GM18951 (cell line): ENCODE data around the gene PPP6R1.

Experiments
- POLR2A ChIP-seq: IDR thresholded peaks from 4 replicates; pipeline ENCODE4 v1.6.1; 2011; ENCODE audit warnings: mild to moderate bottlenecking; ENCODE audit not compliant: insufficient read length, insufficient read depth; ENCODE audit errors: extremely low read depth
- in situ Hi-C: fragments of 300-500 bp; cut with MboI; formaldehyde crosslinking; loops from one replicate; pipeline ENCODE4 v1.12.0; 2022; ENCODE audit warnings: low sequenced_read_pairs, mixed read lengths, inconsistent platforms; ENCODE audit not compliant: unreplicated experiment

Gene PPP6R1

GRCh38 chr19:55250262-55251036 lies 8.4 kb downstream of the PPP6R1 start:
- in situ Hi-C loops, result no loop called here
- no peak for TF ChIP-seq POLR2A

DNA sequence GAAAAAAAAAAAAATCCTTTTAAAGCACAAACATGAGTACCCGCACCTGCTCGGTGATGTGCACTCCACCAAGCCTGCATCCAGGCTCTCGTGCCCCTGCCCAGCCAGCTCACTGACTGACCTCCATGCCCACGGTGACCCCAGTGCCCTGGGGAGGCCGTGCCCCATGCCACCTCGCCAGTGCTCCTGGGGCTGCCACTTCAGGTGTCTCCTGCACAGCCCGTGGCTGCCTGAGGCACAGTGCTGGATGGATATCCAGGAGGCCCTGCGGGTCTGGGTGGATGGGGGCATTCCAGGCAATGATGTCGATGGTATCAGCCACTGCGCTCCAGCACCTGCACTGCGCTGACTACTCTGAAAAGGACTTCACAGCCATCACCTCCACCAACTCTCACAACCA lies 9.0 kb downstream of the PPP6R1 start:
- no peak for TF ChIP-seq POLR2A
- in situ Hi-C loops, result no loop called here

- no peak for TF ChIP-seq POLR2A
- in situ Hi-C loops, result no loop called here
Observed at GRCh38 chr19:55248704-55249103, 10.1 kb downstream of the PPP6R1 start.

DNA sequence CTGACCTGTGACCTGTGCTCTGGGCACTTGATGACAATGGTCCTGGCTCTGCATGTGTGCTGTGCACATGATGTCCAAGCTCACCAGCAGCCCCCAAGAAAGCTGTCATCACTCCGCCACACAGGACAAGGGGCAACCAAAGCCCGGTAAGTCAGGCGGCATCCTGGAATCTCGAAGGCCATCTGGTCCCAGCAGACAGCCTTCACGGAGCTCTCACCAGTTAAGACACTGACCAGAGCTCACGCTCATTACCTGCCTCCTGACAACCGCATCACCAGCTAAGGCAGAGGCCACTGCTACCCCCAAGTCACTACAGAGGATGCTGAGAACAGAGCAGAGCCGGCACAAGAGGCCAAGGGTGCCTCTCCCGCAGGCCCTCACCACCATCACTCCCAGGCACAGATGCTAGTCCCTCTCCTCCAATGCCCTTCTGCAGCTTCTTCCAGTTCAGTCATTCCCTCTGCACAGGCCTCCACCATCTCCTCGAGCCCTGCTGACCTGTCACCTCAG lies 10.6 kb downstream of the PPP6R1 start:
- in situ Hi-C loops, result no loop called here
- TF ChIP-seq POLR2A, result no peak

GRCh38 chr19:55247621-55248099 lies 11.2 kb downstream of the PPP6R1 start:
- in situ Hi-C loops, result no loop called here
- TF ChIP-seq POLR2A, result no peak

DNA sequence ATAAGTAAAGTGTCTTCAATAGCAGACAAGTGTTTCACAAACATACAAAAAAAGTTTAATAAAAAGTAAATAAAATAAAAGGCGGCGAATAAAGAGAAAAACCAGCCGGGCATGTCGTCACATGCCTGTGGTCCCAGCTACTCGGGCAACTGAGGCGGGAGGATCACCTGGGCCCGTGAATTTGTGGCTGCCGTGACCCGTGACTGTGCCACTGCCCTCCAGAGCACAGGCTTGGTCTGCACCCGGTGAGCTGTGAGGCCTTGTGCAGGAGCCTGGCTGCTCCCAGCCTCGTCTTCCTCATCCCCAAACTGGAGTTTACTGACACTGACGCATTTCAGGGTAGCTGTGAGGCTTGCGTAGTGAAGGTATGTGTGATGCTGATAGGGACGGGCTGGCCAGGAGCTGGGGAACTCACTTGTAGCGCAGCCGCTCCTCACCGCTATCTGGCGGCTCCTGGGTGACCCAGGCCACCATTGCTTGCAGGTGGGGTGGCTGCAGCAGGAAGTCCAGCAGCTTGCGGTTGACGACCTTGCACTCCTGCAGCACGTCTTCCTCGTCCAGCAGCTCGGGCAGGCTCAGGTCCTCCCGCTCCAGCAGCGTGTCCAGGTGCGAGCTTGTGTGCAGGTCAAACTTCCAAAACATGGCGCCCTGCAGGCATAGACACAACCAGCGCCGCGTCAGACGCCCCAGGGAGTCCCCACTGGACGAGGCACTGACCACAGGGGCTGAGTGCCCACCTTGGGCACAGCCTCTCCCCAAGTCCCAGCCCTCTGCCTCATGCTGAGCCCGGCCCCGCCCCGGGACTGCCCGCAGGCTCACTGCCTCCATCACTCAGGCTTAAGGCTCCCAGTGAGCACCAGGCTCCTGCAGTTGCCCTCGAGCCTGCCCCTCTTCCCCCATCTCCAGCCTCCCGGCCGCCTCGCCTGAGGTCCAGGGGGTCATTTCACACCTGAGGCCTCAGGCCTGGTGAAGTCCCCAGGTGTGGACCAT lies 12.1 kb downstream of the PPP6R1 start:
- in situ Hi-C loops, result no loop called here
- TF ChIP-seq POLR2A, result no peak

GRCh38 chr19:55245236-55245904 lies 13.4 kb downstream of the PPP6R1 start:
- in situ Hi-C loops, result no loop called here
- no peak for TF ChIP-seq POLR2A

DNA sequence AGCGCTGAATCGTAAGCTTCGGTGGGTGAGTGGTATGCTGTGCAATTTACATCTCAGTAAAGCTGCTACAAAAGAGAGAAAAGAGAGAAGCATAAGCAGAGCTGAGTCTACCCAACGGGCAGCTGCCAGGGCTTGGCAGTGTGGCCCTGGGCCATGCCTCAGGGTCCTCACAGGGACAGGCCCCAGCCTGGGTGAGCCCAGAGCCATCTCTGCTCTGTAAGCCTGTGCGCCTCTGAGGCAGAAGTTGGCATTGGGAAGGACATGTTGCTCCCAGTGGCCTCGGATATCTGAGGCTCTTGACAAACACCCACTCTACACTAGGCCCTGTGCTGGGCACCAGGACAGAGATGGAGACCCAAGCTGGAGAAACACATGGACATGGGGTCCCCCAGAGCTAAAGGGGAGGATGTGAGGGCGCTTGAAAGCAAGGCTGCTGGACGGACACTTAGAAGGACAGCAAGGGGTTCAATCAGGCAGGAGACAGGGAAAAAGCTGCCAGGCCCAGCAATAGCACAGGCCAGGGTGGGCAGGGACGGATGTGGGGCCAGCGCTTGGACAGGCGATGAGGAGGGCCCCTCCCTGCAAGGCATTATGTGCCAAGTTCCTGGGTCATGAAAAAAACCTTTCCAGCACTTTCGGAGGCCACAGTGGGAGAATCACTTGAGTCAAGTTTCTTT lies 14.7 kb downstream of the PPP6R1 start:
- no peak for TF ChIP-seq POLR2A
- in situ Hi-C loops, result no loop called here

GRCh38 chr19:55242517-55242916 lies 16.3 kb downstream of the PPP6R1 start:
- in situ Hi-C loops, result no loop called here
- no peak for TF ChIP-seq POLR2A

DNA sequence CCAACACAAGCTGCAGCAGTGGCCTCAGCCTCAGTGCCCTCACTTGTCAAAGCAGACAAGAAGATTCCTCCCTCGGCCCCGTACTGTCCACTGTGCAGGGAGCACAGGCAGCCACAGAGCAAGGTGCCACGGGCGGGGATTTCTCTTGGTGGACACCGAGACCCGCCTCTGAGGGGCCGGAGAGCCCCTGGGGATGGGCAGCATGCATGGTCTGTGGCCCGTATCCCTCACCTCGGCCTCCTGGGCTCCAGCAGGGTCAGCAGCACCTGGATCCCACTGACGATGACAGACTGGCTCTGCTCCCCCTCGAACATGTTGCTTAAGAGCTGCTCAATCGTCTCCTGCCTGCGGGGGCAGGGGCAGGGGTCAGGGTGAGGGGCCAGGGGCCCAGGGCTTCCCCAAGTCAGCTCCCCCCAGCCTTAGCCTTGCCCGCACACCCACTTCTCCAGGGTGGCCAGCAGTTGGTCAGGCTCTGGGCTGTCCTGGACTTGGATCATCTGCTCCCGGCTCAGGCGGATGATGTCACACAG lies 16.8 kb downstream of the PPP6R1 start:
- in situ Hi-C loops, result no loop called here
- no peak for TF ChIP-seq POLR2A

GRCh38 chr19:55241143-55241934 lies 17.5 kb downstream of the PPP6R1 start:
- in situ Hi-C loops, result no loop called here
- TF ChIP-seq POLR2A, result no peak

GRCh38 chr19:55240713-55241020 lies 18.1 kb downstream of the PPP6R1 start:
- in situ Hi-C loops, result no loop called here

More at GRCh38 chr19:55240713-55241020, 18.1 kb downstream of the PPP6R1 start:
- TF ChIP-seq POLR2A, result no peak
